Natural killer cell (primary cell): Measurements from ENCODE around the gene FRMD4A. TPM values are rescaled to one million over a fixed set of nuclear protein-coding genes. Genes with fewer than 3 reads are reported as not detected.

Experiments used
- ATAC-seq, 3 donors: fragments of 150-1000 bp in 2 of 3; fragments of 200-7000 bp in 1 of 3; cut with Tn5 transposase; 1 replicate in 1 of 3; 2 replicates in 2 of 3; pipeline ENCODE4 v1.10.0; 2021; ENCODE audit warnings: mild to moderate bottlenecking in 2 of 3, moderate library complexity in 2 of 3
- DNase-seq, 2 donors: peaks; one replicate each; pipeline versions ENCODE4 v3.0.0 to v3.0.0-alpha.2; 2013 to 2021; ENCODE audit warnings: mixed read lengths in 1 of 2
- H3K27ac ChIP-seq: one replicate; pipeline ENCODE4 v1.5.1; 2013; ENCODE audit warnings: mild to moderate bottlenecking, low read length
- H3K27me3 ChIP-seq: one replicate; pipeline ENCODE4 v1.6.1; 2013; ENCODE audit warnings: low read length; ENCODE audit not compliant: control insufficient read depth, insufficient read depth
- H3K36me3 ChIP-seq: one replicate; pipeline ENCODE4 v1.6.1; 2013; ENCODE audit warnings: low read length; ENCODE audit not compliant: control insufficient read depth, insufficient read depth
- H3K4me1 ChIP-seq: one replicate; pipeline ENCODE4 v1.6.1; 2013; ENCODE audit warnings: low read length; ENCODE audit not compliant: control insufficient read depth, insufficient read depth
- H3K4me3 ChIP-seq: one replicate; pipeline ENCODE4 v1.5.1; 2013; ENCODE audit warnings: low read length
- H3K9me3 ChIP-seq: one replicate; pipeline ENCODE4 v1.6.1; 2013; ENCODE audit warnings: low read length; ENCODE audit not compliant: control insufficient read depth, insufficient read depth
- H3K27ac Mint-ChIP-seq, 2 donors: one replicate each; pipeline ENCODE4 v1.8.0; 2022; ENCODE audit warnings: mild to moderate bottlenecking in 2 of 2, mixed read lengths in 2 of 2, moderate library complexity in 1 of 2
- H3K27me3 Mint-ChIP-seq, 2 donors: one replicate each; pipeline ENCODE4 v1.8.0; 2022; ENCODE audit warnings: low read depth in 2 of 2, mixed read lengths in 2 of 2
- H3K36me3 Mint-ChIP-seq: one replicate; pipeline ENCODE4 v1.8.0; 2022; ENCODE audit warnings: mixed read lengths
- H3K4me1 Mint-ChIP-seq, 2 donors: one replicate each; pipeline ENCODE4 v1.8.0; 2022; ENCODE audit warnings: mixed read lengths in 2 of 2
- H3K4me3 Mint-ChIP-seq: one replicate; pipeline ENCODE4 v1.8.0; 2022; ENCODE audit warnings: mild to moderate bottlenecking, moderate library complexity, mixed read lengths
- H3K9me3 Mint-ChIP-seq, 2 donors: one replicate each; pipeline ENCODE4 v1.8.0; 2022; ENCODE audit warnings: mixed read lengths in 2 of 2
- WGBS: methylation state at CpG from one replicate; pipeline ENCODE4 v1.1.7; 2013; ENCODE audit warnings: missing lambda C conversion rate; ENCODE audit not compliant: insufficient coverage; 5-methylcytosine and 5-hydroxymethylcytosine counted together
- intact Hi-C: fragments of 100-400 bp; cut with micrococcal nuclease; formaldehyde crosslinking; loops from one replicate; pipeline ENCODE4 v1.14.2; 2022
- total RNA-seq, 4 donors: library from RNA; stranded (reverse); fragments of 120-200 nt in 1 of 4; gene quantifications; one replicate each; pipeline versions ENCODE4 v1.2.3 to v1.2.4, GENCODE V29; 2013 to 2022
- TF ChIP-seq, protein P1 (sequence below): fragments of 200-600 bp; IDR thresholded peaks from one replicate; pipeline ENCODE4 v1.8.0; 2022; ENCODE audit warnings: antibody characterized with exemption

Gene FRMD4A
- total RNA-seq, 3 donors from 2014 or later (not counting 1 experiment from before 2014, with no cell fraction given): 0.36 to 0.38 TPM; not detected in 1

DNA sequence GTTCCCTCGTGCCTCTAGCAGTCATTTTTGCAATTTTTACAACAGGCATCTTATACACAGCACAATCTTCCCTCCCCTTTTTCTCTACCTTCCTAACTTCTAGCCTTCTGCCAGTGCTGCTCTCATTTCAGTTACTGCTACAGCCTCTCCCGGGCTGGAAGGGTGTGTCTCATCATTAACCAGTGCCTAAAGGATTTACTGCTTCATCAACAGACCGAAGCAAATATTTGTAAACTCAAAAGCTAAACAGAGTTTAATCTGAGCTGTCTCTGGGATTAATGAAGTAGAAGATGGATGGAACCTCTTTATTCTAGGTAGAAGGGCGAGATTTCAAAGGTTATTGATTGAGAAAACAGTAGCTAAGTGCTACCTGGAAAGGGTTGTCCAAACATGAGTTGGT lies 649.6 kb downstream of the FRMD4A start:
- Histone ChIP-seq H3K9me3 (no peaks in the 10 kb centered on the region), H3K4me3 (no peak overlapping the region), H3K36me3 (no peaks in the 10 kb centered on the region), H3K4me1 (no peaks in the 10 kb centered on the region), H3K27ac (no peak overlapping the region), H3K27me3 (no peaks in the 10 kb centered on the region)
- Mint-ChIP-seq H3K4me1 (no peaks in the 10 kb centered on the region), H3K4me3 (no peak overlapping the region), H3K27me3 (peaks cover 0 to 11% of the 10 kb centered on the region in 2 donors), H3K9me3 (no peaks in the 10 kb centered on the region), H3K36me3 (no peaks in the 10 kb centered on the region), H3K27ac (no peak overlapping the region)
- no peak for DNase-seq
- 89% methylated on average over 4 of the region's 4 CpGs for WGBS
- intact Hi-C loops: no loop called here
- ATAC-seq: no peak
- TF ChIP-seq, protein P1, sequence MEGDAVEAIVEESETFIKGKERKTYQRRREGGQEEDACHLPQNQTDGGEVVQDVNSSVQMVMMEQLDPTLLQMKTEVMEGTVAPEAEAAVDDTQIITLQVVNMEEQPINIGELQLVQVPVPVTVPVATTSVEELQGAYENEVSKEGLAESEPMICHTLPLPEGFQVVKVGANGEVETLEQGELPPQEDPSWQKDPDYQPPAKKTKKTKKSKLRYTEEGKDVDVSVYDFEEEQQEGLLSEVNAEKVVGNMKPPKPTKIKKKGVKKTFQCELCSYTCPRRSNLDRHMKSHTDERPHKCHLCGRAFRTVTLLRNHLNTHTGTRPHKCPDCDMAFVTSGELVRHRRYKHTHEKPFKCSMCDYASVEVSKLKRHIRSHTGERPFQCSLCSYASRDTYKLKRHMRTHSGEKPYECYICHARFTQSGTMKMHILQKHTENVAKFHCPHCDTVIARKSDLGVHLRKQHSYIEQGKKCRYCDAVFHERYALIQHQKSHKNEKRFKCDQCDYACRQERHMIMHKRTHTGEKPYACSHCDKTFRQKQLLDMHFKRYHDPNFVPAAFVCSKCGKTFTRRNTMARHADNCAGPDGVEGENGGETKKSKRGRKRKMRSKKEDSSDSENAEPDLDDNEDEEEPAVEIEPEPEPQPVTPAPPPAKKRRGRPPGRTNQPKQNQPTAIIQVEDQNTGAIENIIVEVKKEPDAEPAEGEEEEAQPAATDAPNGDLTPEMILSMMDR: no peak

DNA sequence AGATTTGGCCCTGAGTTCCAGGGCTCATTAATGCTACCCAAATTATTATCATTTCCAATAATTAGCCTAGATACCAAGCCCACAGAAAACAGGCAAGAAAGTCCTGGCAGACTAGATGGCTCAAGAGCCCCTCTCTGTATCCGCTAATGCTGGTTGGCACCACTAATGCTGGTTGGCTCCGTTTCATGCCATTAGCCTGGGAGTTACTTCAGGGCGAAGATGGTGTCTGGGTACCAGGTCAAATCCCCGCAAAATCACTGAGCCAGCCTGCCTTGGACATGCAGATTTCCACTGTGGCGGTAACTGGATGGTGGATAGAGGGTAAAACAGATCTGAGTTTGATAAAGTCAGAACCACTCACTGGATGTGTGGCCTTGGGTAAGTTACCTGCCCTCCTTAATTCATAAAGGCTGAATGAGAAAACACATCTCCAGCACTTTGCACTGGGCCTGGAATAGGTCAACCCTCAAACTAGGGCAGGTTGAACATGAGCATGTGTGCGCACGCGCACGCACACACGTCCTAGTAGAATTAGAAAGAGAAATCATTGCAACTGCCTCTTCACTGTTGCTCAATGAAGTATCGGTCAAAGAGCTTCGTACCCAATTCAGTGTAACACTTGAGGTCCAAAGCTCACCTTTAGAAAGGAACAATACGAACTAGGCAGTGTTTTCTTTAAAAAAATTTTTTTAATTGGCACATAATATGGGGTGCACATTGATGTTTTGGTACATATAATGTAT lies 652.5 kb downstream of the FRMD4A start:
- TF ChIP-seq, protein P1: no peak
- intact Hi-C loops: no loop called here
- H3K27ac Mint-ChIP-seq: no peak overlapping the region
- H3K4me3 ChIP-seq: no peak overlapping the region
- H3K4me1 Mint-ChIP-seq: no peaks in the 10 kb centered on the region
- no peak overlapping the region for H3K27ac ChIP-seq
- DNase-seq: no peak
- H3K36me3 ChIP-seq: no peaks in the 10 kb centered on the region
- H3K9me3 Mint-ChIP-seq: no peaks in the 10 kb centered on the region
- H3K4me3 Mint-ChIP-seq: no peak overlapping the region
- H3K27me3 ChIP-seq: no peaks in the 10 kb centered on the region
- no peaks in the 10 kb centered on the region for H3K36me3 Mint-ChIP-seq
- no peaks in the 10 kb centered on the region for H3K9me3 ChIP-seq
- no peak for ATAC-seq
- peaks cover 0 to 11% of the 10 kb centered on the region in 2 donors for H3K27me3 Mint-ChIP-seq
- no peaks in the 10 kb centered on the region for H3K4me1 ChIP-seq
- WGBS: 97% methylated on average over 13 of the region's 13 CpGs

DNA sequence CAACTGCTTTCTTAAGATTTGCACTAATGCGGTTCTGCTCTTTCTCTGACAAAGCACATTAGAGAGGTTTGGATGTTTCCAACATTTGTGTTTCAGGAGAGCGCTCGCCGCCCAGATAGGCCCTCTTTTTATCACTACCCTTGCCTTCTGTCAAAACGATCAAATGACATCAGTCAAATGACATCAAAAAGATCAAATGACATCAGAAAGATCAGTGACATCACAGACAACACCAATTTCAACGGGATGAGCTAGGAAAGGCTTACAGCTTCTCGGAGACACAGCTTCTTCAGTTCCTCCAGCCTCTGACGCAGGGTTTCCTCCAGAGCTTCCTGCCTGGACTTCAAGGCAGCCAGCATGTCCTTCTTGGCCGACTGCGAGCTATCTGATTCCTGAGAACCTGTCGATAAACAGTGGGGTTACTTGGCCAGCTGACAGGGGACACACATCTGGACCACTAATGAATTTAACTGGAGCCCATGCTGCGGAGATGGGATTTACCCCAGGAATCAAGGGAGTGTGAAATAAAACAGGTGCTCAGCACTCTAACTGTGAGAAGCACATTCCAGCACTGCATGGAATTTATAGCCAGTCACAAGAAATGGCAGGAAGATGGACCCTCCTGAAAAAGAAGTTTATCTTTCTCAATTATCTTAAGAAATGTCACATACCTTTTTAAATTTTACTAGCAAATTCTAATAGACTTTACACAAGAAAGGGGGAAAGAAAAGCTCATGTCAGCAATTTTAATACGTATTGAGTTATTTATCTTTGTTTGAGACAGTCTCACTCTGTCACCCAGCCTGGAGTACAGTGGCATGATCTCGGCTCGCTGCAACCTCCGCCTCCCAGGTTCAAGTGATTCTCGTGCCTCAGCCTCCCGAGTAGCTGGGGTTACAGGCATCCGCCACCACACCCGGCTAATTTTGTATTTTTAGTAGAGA lies 655.8 kb downstream of the FRMD4A start:
- H3K9me3 Mint-ChIP-seq: no peaks in the 10 kb centered on the region
- no peak overlapping the region for H3K27ac ChIP-seq
- no peaks in the 10 kb centered on the region for H3K9me3 ChIP-seq
- H3K27ac Mint-ChIP-seq: no peak overlapping the region
- H3K36me3 Mint-ChIP-seq: no peaks in the 10 kb centered on the region
- DNase-seq (no peak), ATAC-seq (no peak)
- no peak overlapping the region for H3K4me3 Mint-ChIP-seq
- 81% methylated on average over 20 of the region's 20 CpGs for WGBS
- no peaks in the 10 kb centered on the region for H3K36me3 ChIP-seq
- no peaks in the 10 kb centered on the region for H3K4me1 Mint-ChIP-seq
- H3K4me3 ChIP-seq: no peak overlapping the region
- peaks cover 0 to 8% of the 10 kb centered on the region in 2 donors for H3K27me3 Mint-ChIP-seq
- no peaks in the 10 kb centered on the region for H3K27me3 ChIP-seq
- no peaks in the 10 kb centered on the region for H3K4me1 ChIP-seq
- TF ChIP-seq, protein P1: no peak
- intact Hi-C loops: no loop called here
